Muscle layer of duodenum (tissue), 2 donors: ENCODE measurements around the gene DMXL2.
"Not testable (repeated sequence)": the region's sequence is repeated elsewhere in the genome, so short reads cannot be mapped to it uniquely, and the experiment has no call there.

Source experiments
- H3K27ac ChIP-seq: one replicate; pipeline ENCODE4 v1.7.0; 2013; ENCODE audit warnings: mild to moderate bottlenecking, low read length
- H3K27me3 ChIP-seq: one replicate; pipeline ENCODE4 v1.7.0; 2013; ENCODE audit warnings: low read depth, mild to moderate bottlenecking, control low read depth, low read length
- H3K36me3 ChIP-seq, 2 donors: one replicate each; pipeline ENCODE4 v1.7.0; 2013; ENCODE audit warnings: low read length in 2 of 2, control low read depth in 1 of 2, mild to moderate bottlenecking in 1 of 2; ENCODE audit not compliant: insufficient read depth in 2 of 2, control insufficient read depth in 1 of 2
- H3K4me1 ChIP-seq, 2 donors: one replicate each; pipeline ENCODE4 v1.7.0; 2013; ENCODE audit warnings: low read length in 2 of 2, mild to moderate bottlenecking in 2 of 2, control low read depth in 1 of 2, moderate library complexity in 1 of 2; ENCODE audit not compliant: insufficient read depth in 2 of 2, control insufficient read depth in 1 of 2
- H3K4me3 ChIP-seq, 2 donors: one replicate each; pipeline ENCODE4 v1.7.0; 2013; ENCODE audit warnings: low read length in 2 of 2, low read depth in 1 of 2, mild to moderate bottlenecking in 1 of 2
- H3K9me3 ChIP-seq, 2 donors: one replicate each; pipeline ENCODE4 v1.7.0; 2013; ENCODE audit warnings: low read length in 2 of 2, control low read depth in 1 of 2, mild to moderate bottlenecking in 1 of 2; ENCODE audit not compliant: control insufficient read depth in 1 of 2
- donor health status: healthy.

The DMXL2 gene

GRCh38 chr15:51622604-51623370 is at the start of gene DMXL2:
TSS of gene DMXL2 (minus strand) at chr15:51622771. CDS start at chr15:51622545, 226 bp downstream.
- H3K9me3 ChIP-seq, result no peaks in the 10 kb centered on the region
- H3K27me3 ChIP-seq, result no peaks in the 10 kb centered on the region
- H3K4me1 ChIP-seq, result peaks cover 6 to 13% of the 10 kb centered on the region in 2 donors
- no peaks in the 10 kb centered on the region for H3K36me3 ChIP-seq
- peak within 1 kb of the TSS; percentile 75 to 96 for H3K4me3 ChIP-seq
- H3K27ac ChIP-seq, result peak within 1 kb of the TSS; percentile 67

GRCh38 chr15:51672155-51672687 is 49.6 kb upstream of the DMXL2 start:
- H3K27ac ChIP-seq, result no peak overlapping the region

GRCh38 chr15:51669381-51669780 is 46.8 kb upstream of the DMXL2 start:
- Histone ChIP-seq H3K27ac (no peak overlapping the region), H3K9me3 (no peaks in the 10 kb centered on the region), H3K36me3 (no peaks in the 10 kb centered on the region), H3K4me1 (no peaks in the 10 kb centered on the region), H3K27me3 (no peaks in the 10 kb centered on the region), H3K4me3 (no peak overlapping the region)

More at GRCh38 chr15:51672155-51672687, 49.6 kb upstream of the DMXL2 start:
- Histone ChIP-seq H3K4me3 (no peak overlapping the region), H3K9me3 (no peaks in the 10 kb centered on the region), H3K4me1 (no peaks in the 10 kb centered on the region), H3K36me3 (no peaks in the 10 kb centered on the region), H3K27me3 (no peaks in the 10 kb centered on the region)

GRCh38 chr15:51668446-51668845 is 45.9 kb upstream of the DMXL2 start:
- Histone ChIP-seq H3K4me1 (no peaks in the 10 kb centered on the region), H3K27ac (no peak overlapping the region), H3K36me3 (no peaks in the 10 kb centered on the region), H3K27me3 (no peaks in the 10 kb centered on the region), H3K4me3 (no peak overlapping the region), H3K9me3 (no peaks in the 10 kb centered on the region)

- H3K36me3 ChIP-seq, result no peaks in the 10 kb centered on the region
- H3K27ac ChIP-seq, result no peak overlapping the region
- no peak overlapping the region for H3K4me3 ChIP-seq
- no peaks in the 10 kb centered on the region for H3K4me1 ChIP-seq
- no peaks in the 10 kb centered on the region for H3K9me3 ChIP-seq
- no peaks in the 10 kb centered on the region for H3K27me3 ChIP-seq
Measured at GRCh38 chr15:51667478-51667877, 44.9 kb upstream of the DMXL2 start.

- H3K4me3 ChIP-seq, result no peak overlapping the region
- no peaks in the 10 kb centered on the region for H3K36me3 ChIP-seq
- no peaks in the 10 kb centered on the region for H3K9me3 ChIP-seq
- no peaks in the 10 kb centered on the region for H3K27me3 ChIP-seq
- no peaks in the 10 kb centered on the region for H3K4me1 ChIP-seq
- no peak overlapping the region for H3K27ac ChIP-seq
Measured at GRCh38 chr15:51661072-51661471, 38.5 kb upstream of the DMXL2 start.

- Histone ChIP-seq H3K4me1 (no peaks in the 10 kb centered on the region), H3K27me3 (no peaks in the 10 kb centered on the region), H3K9me3 (no peaks in the 10 kb centered on the region), H3K4me3 (no peak overlapping the region), H3K27ac (no peak overlapping the region), H3K36me3 (no peaks in the 10 kb centered on the region)
Measured at GRCh38 chr15:51658664-51659063, 36.1 kb upstream of the DMXL2 start.

- not testable (repeated sequence) for H3K27ac ChIP-seq, H3K4me1 ChIP-seq, H3K27me3 ChIP-seq, H3K9me3 ChIP-seq, H3K36me3 ChIP-seq, H3K4me3 ChIP-seq
Measured at GRCh38 chr15:51655401-51656057, 33.0 kb upstream of the DMXL2 start.

- Histone ChIP-seq H3K27me3 (no peaks in the 10 kb centered on the region), H3K9me3 (no peaks in the 10 kb centered on the region), H3K4me1 (no peaks in the 10 kb centered on the region), H3K36me3 (no peaks in the 10 kb centered on the region), H3K27ac (no peak overlapping the region), H3K4me3 (no peak overlapping the region)
Measured at GRCh38 chr15:51652084-51652668, 29.6 kb upstream of the DMXL2 start.

- Histone ChIP-seq H3K27ac (no peak overlapping the region), H3K27me3 (no peaks in the 10 kb centered on the region), H3K9me3 (no peaks in the 10 kb centered on the region), H3K4me3 (no peak overlapping the region), H3K4me1 (no peaks in the 10 kb centered on the region), H3K36me3 (no peaks in the 10 kb centered on the region)
Measured at GRCh38 chr15:51649659-51650521, 27.3 kb upstream of the DMXL2 start.

GRCh38 chr15:51648643-51649042 is 26.1 kb upstream of the DMXL2 start:
- not testable (repeated sequence) for H3K27me3 ChIP-seq, H3K4me3 ChIP-seq

More at GRCh38 chr15:51648643-51649042, 26.1 kb upstream of the DMXL2 start:
- H3K4me1 ChIP-seq, H3K27ac ChIP-seq, H3K36me3 ChIP-seq, H3K9me3 ChIP-seq: not testable (repeated sequence)
